Right hindlimb (tissue), 1 donor: ENCODE results near the gene FXR2.

ENCODE experiments used
- DNase-seq: peaks from one replicate; pipeline ENCODE4 v3.0.0-alpha.2; 2018

FXR2 gene

GRCh38 chr17:7569571-7569970, 45.1 kb downstream of the FXR2 start:
- no peak for DNase-seq

- no peak for DNase-seq
These were observed 51.4 kb downstream of the FXR2 start for GRCh38 chr17:7563115-7563869.

GRCh38 chr17:7562208-7562605, 52.5 kb downstream of the FXR2 start:
- DNase-seq = no peak

DNA sequence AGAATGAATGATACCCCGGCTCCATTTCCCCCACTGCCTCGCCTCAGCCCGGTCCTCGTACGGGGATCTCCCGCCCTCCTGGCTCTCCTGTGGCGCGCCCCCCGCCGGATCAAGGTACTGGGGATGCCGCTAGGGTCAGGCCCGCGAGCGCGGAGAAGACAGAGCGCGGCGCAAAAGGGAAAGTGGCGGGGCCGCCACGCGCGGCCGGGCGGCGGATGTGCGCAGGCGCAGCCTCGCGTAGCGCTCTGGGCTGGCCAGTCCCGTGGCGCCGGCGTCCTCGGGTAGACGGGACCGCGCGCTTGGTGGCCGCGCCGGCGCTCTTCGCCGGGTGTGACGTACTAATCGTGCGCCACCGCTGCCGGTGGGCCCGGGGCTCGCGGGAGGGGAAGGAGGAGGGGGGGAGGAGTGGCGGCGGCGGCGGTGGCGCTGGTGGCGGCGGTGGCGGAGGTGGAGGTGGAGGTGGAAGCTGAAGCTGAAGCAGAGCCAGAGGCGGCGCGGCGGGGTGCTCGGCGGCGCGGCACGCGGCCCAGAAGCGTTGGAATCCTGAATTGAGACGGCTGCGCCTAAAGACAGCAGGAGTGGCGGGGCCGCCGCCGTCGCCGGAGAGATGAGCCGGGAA, 53.0 kb downstream of the FXR2 start, which contains the start of gene SENP3:
Gene SENP3, plus strand, starts transcription at position 331 of the 619 bp plus-strand sequence. CDS start 1,158 bp downstream, outside the sequence.
- DNase-seq = peak; percentile 93

GRCh38 chr17:7561028-7561575, 53.6 kb downstream of the FXR2 start:
- DNase-seq = peak; percentile 94

GRCh38 chr17:7560172-7561027, 54.3 kb downstream of the FXR2 start:
- DNase-seq = peak; percentile 72

GRCh38 chr17:7559320-7560171, 55.2 kb downstream of the FXR2 start:
- DNase-seq = no peak

- DNase-seq = no peak
These were observed 56.0 kb downstream of the FXR2 start, which contains the start of gene TNFSF13 for GRCh38 chr17:7558544-7559319. Gene TNFSF13, plus strand, starts transcription at chr17:7558750. Its CDS starts 290 bp downstream, at chr17:7559040.

DNA sequence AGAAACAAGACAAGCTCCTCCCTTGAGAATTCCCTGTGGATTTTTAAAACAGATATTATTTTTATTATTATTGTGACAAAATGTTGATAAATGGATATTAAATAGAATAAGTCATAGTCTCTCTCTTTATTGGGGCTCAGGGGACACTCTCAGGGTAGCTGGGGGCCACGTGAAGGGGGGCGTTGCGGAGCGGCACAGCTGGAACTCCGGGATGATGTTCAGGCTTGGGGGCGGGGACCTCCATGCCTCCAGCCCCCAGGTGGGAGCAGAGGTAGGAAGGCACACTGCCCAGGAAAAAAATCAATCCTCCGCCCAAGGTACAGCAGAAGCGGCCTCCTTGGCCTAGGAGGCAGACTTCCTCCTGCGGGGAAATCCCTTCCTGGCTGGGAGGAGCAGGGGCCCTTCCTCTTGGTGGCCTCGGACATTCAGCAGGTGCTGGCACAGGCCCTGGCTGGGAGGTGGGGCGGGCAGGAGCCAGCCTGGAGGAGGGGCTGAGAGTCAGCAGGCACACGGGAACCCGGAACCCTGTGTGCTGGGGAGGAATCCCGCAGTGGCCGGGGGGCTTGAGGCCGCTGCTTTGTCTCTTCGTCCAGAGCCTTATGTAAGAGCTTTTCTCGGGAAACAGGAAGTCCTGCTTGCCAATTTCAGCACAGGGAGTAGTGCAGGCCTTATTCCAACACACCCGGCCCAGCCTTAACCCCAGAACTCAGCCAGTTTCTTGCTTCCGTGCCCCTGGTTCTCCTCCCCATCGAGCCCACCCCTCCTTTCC, 56.7 kb downstream of the FXR2 start:
- peak; percentile 89 for DNase-seq

DNA sequence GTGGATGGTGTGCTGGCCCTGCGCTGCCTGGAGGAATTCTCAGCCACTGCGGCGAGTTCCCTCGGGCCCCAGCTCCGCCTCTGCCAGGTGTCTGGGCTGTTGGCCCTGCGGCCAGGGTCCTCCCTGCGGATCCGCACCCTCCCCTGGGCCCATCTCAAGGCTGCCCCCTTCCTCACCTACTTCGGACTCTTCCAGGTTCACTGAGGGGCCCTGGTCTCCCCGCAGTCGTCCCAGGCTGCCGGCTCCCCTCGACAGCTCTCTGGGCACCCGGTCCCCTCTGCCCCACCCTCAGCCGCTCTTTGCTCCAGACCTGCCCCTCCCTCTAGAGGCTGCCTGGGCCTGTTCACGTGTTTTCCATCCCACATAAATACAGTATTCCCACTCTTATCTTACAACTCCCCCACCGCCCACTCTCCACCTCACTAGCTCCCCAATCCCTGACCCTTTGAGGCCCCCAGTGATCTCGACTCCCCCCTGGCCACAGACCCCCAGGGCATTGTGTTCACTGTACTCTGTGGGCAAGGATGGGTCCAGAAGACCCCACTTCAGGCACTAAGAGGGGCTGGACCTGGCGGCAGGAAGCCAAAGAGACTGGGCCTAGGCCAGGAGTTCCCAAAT, 57.4 kb downstream of the FXR2 start:
- DNase-seq = no peak

GRCh38 chr17:7556627-7557026, 58.1 kb downstream of the FXR2 start:
- no peak for DNase-seq

GRCh38 chr17:7555320-7555948, 59.3 kb downstream of the FXR2 start:
- no peak for DNase-seq

- DNase-seq = no peak
These were observed 61.3 kb downstream of the FXR2 start for GRCh38 chr17:7553356-7553755.

- DNase-seq = no peak
These were observed 62.1 kb downstream of the FXR2 start for GRCh38 chr17:7552621-7553051.

GRCh38 chr17:7551396-7551795, 63.3 kb downstream of the FXR2 start:
- DNase-seq = no peak

- DNase-seq = no peak
These were observed 64.4 kb downstream of the FXR2 start for GRCh38 chr17:7550344-7550743.

- no peak for DNase-seq
These were observed 65.2 kb downstream of the FXR2 start for GRCh38 chr17:7549401-7550055.

- peak; percentile 80 for DNase-seq
These were observed 65.9 kb downstream of the FXR2 start, which contains the start of gene TNFSF12 for GRCh38 chr17:7548585-7549400. Gene TNFSF12, plus strand, starts transcription at chr17:7549058. Its CDS starts 96 bp downstream, at chr17:7549154.
